Gastrocnemius medialis (tissue), 4 donors: Measurements from ENCODE around the gene ZG16. TPM values are rescaled to one million over a fixed set of nuclear protein-coding genes. Genes with fewer than 3 reads are reported as not detected.
"Not testable (repeated sequence)": the region's sequence is repeated elsewhere in the genome, so short reads cannot be mapped to it uniquely, and the experiment has no call there.

ENCODE experiments used
- ATAC-seq, 2 donors: fragments of 150-250 bp; one replicate each; pipeline ENCODE4 v1.9.1; 2016
- DNase-seq, 2 donors: peaks; one replicate each; pipeline ENCODE4 v3.0.0-alpha.2; 2019
- H3K27ac ChIP-seq, 4 donors: fragments of 200-600 bp; sonication (generic); 1 replicate in 1 of 4; 2 replicates in 3 of 4; pipeline ENCODE4 v1.5.1; 2016 to 2018; ENCODE audit warnings: mild to moderate bottlenecking in 2 of 4, moderate library complexity in 1 of 4
- H3K27me3 ChIP-seq, 3 donors: fragments of 200-600 bp; sonication (generic) in 2 of 3; 1 replicate in 1 of 3; 2 replicates in 2 of 3; pipeline versions ENCODE4 v1.5.1 to v1.6.0; 2016 to 2019; ENCODE audit warnings: mild to moderate bottlenecking in 1 of 3, moderate library complexity in 1 of 3
- H3K36me3 ChIP-seq, 2 donors: fragments of 200-600 bp; sonication (generic) in 1 of 2; one replicate each; pipeline ENCODE4 v1.5.1; 2017 to 2018
- H3K4me1 ChIP-seq, 2 donors: fragments of 200-600 bp; sonication (generic) in 1 of 2; one replicate each; pipeline ENCODE4 v1.5.1; 2016 to 2017; ENCODE audit warnings: mild to moderate bottlenecking in 2 of 2
- H3K4me3 ChIP-seq, 4 donors: fragments of 200-600 bp; sonication (generic) in 3 of 4; 1 replicate in 1 of 4; 2 replicates in 3 of 4; pipeline ENCODE4 v1.5.1; 2016 to 2019; ENCODE audit warnings: mild to moderate bottlenecking in 2 of 4
- H3K9me3 ChIP-seq, 3 donors: fragments of 200-600 bp; sonication (generic) in 2 of 3; 1 replicate in 1 of 3; 2 replicates in 2 of 3; pipeline ENCODE4 v1.5.1; 2016 to 2019
- POLR2A ChIP-seq, 2 donors: fragments of 450-650 bp; IDR thresholded peaks; one replicate each; pipeline ENCODE4 v1.6.1; 2017; ENCODE audit warnings: antibody characterized with exemption in 2 of 2, mild to moderate bottlenecking in 2 of 2, moderate library complexity in 2 of 2
- in situ Hi-C, 4 donors: fragments of 200-750 bp; cut with MboI; loops; one replicate each; pipeline versions ENCODE4 v1.15.0 to v1.8.0; 2017; ENCODE audit warnings: low sequenced_read_pairs in 4 of 4
- intact Hi-C: fragments of 100-400 bp; cut with DNase I; formaldehyde crosslinking; loops from one replicate; pipeline ENCODE4 v1.15.1; 2023; ENCODE audit warnings: low total_unique reads
- total RNA-seq, 4 donors: library from RNA; depleted of rRNA; stranded (reverse); fragments of >200 nt; gene quantifications; one replicate each; pipeline versions ENCODE4 v1.1.0 to v1.2.3, GENCODE V29; 2016
- TF ChIP-seq, protein P1 (sequence below), 5 experiments: fragments of 450-650 bp in 3 of 5; fragments of 200-600 bp in 2 of 5; sonication (generic) in 2 of 5; IDR thresholded peaks in 4 of 5; conservative IDR thresholded peaks in 1 of 5; 1 replicate in 4 of 5; 2 replicates in 1 of 5; pipeline ENCODE4 v1.5.1; 2016 to 2019; ENCODE audit warnings: antibody characterized with exemption in 5 of 5, mild to moderate bottlenecking in 3 of 5, moderate library complexity in 3 of 5

ZG16 gene
- total RNA-seq, 4 donors from 2014 or later, result 1.7 TPM; not detected in 3

DNA sequence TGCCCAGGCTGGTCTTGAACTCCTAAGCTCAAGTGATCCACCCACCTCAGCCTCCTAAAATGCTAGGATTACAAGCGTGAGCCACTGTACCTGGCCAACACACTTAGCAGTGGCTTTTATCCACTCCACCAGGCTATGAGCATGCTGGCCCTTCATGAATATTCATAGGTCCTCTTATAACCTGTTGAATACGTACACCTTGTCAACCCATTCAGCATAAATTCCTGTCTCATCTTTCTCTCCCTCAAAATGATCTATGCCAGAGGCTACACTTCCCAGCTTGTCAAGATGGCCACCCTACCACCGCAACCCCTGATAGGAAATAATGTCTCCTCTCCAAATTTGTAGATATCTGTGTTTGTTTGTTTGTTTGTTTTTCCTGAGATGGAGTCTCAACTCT is 11.0 kb upstream of the ZG16 start:
- intact Hi-C loops, result no loop called here
- in situ Hi-C loops, result no loop called here
- no peak overlapping the region for H3K27ac ChIP-seq
- H3K4me3 ChIP-seq, result no peak overlapping the region
- no peak for TF ChIP-seq POLR2A (IDR thresholded peaks at IDR 0.05)
- TF ChIP-seq, protein P1, sequence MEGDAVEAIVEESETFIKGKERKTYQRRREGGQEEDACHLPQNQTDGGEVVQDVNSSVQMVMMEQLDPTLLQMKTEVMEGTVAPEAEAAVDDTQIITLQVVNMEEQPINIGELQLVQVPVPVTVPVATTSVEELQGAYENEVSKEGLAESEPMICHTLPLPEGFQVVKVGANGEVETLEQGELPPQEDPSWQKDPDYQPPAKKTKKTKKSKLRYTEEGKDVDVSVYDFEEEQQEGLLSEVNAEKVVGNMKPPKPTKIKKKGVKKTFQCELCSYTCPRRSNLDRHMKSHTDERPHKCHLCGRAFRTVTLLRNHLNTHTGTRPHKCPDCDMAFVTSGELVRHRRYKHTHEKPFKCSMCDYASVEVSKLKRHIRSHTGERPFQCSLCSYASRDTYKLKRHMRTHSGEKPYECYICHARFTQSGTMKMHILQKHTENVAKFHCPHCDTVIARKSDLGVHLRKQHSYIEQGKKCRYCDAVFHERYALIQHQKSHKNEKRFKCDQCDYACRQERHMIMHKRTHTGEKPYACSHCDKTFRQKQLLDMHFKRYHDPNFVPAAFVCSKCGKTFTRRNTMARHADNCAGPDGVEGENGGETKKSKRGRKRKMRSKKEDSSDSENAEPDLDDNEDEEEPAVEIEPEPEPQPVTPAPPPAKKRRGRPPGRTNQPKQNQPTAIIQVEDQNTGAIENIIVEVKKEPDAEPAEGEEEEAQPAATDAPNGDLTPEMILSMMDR (IDR thresholded peaks at IDR 0.05 in 4 of 5, conservative IDR thresholded peaks at IDR 0.05 in 1 of 5), result no peak
- H3K9me3 ChIP-seq, result no peaks in the 10 kb centered on the region
- H3K36me3 ChIP-seq, result no peaks in the 10 kb centered on the region
- ATAC-seq (no peak), DNase-seq (no peak)
- H3K27me3 ChIP-seq, result no peaks in the 10 kb centered on the region
- peaks cover 0 to 3% of the 10 kb centered on the region in 2 donors for H3K4me1 ChIP-seq

DNA sequence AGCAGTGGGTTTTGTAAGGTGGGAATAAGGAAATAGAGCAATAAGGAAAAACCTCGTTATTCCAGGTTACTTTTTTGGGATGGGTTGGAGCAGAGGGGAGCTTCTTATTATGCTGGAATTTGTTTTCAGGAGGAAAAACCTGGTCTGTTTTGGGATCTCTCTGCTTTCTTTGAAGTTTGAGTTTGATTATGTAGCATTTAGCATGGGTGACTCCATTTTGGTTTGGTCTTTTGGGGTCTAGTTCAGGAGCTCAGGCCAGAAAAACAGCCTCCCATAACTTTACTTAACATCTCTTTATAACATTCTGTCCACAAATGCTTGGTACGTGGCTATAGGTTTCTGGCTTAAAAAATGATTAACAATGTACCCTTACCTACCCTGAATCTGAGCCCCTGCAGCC is 8.5 kb upstream of the ZG16 start:
- H3K27ac ChIP-seq, result no peak overlapping the region
- TF ChIP-seq, protein P1 (IDR thresholded peaks at IDR 0.05 in 4 of 5, conservative IDR thresholded peaks at IDR 0.05 in 1 of 5), result no peak
- no peak for TF ChIP-seq POLR2A (IDR thresholded peaks at IDR 0.05)
- H3K36me3 ChIP-seq, result no peaks in the 10 kb centered on the region
- intact Hi-C loops, result no loop called here
- peaks cover 0 to 3% of the 10 kb centered on the region in 2 donors for H3K4me1 ChIP-seq
- no peaks in the 10 kb centered on the region for H3K27me3 ChIP-seq
- in situ Hi-C loops, result no loop called here
- H3K9me3 ChIP-seq, result no peaks in the 10 kb centered on the region
- DNase-seq (no peak), ATAC-seq (no peak)
- H3K4me3 ChIP-seq, result no peak overlapping the region

DNA sequence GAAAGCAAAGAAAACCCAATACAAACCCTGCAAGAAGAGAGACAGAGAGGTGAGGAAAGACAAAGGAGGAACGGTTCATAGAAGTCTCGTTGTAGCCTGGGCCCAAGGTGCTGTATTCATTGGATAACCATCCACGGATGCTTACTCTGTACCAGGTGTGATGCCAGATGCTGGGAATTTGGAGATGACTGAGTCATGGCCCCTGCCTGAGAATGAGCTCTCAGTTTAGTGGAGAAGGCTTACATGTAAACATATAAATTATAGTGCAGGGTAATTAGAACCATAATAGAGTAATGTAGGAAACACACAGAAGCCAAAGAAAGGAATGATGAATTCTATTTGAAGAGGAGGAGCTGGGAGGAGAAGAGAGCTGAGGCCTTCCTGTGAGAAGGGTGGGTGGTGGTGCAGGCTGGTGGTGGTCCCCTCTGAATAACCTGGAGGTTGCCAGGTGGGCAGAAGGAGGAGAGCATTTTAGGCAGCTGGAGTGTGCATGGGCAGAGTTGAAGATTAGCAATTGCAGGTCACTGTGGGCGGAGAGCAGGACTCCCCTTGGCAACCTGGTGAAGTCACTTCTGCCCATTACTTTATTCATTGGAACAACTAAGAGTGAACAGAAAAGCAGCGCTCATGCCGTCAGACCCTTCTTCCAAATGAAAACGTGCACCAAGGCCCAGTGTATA is 7.7 kb upstream of the ZG16 start:
- no peaks in the 10 kb centered on the region for H3K9me3 ChIP-seq
- no peak for DNase-seq
- peaks cover 0 to 1% of the 10 kb centered on the region in 2 donors for H3K4me1 ChIP-seq
- H3K27ac ChIP-seq, result no peak overlapping the region
- no peak overlapping the region for H3K4me3 ChIP-seq
- intact Hi-C loops, result no loop called here
- H3K36me3 ChIP-seq, result no peaks in the 10 kb centered on the region
- TF ChIP-seq POLR2A (IDR thresholded peaks at IDR 0.05), result no peak
- TF ChIP-seq, protein P1 (IDR thresholded peaks at IDR 0.05 in 4 of 5, conservative IDR thresholded peaks at IDR 0.05 in 1 of 5), result no peak
- no peak for ATAC-seq
- no peaks in the 10 kb centered on the region for H3K27me3 ChIP-seq
- in situ Hi-C loops, result no loop called here

DNA sequence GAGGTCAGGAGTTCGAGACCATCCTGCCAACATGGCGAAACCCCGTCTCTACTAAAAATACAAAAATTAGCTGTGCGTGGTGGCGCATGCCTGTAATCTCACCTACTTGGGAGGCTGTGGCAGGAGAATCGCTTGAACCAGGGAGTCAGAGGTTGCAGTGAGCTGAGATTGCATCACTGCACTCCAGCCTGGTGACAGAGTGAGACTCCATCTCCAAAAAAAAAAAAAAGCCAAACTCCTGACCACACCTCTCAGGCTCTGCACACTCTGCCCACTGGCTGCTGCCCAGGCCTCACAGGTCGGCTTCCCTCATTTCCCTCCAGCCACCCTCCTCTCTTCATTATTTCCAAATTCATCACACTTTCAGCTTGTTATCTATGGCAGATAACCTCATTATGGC is 5.7 kb upstream of the ZG16 start:
- ATAC-seq, H3K9me3 ChIP-seq, intact Hi-C loops, H3K4me1 ChIP-seq, H3K27me3 ChIP-seq, H3K27ac ChIP-seq, H3K36me3 ChIP-seq, in situ Hi-C loops, DNase-seq, H3K4me3 ChIP-seq: not testable (repeated sequence)

DNA sequence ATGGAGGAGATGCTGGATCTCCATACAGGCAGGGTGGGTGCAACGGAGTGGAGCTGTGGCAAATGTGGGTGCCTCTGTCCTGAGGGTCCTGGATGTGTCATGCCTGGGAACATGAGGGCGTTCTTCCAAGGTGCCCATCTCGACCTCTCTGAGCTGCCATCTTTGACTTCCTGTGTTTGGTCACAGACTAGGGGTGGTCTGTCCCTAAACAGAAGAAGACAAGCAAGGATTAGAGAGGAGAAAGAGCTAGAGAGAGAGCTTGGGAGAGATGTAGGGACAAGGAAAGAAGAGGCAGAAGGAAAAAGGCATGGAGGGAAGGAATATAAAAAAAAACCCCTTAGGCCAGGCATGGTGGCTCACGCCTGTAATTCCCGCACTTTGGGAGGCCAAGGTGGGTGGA is 3.3 kb upstream of the ZG16 start:
- Histone ChIP-seq H3K9me3 (no peaks in the 10 kb centered on the region), H3K36me3 (no peaks in the 10 kb centered on the region), H3K27me3 (peaks cover 0 to 4% (median 0%) of the 10 kb centered on the region in 3 donors), H3K4me1 (no peaks in the 10 kb centered on the region), H3K4me3 (no peak overlapping the region), H3K27ac (no peak overlapping the region)
- ATAC-seq (no peak), DNase-seq (no peak)
- in situ Hi-C loops (no loop called here), intact Hi-C loops (no loop called here)
- TF ChIP-seq, protein P1 (IDR thresholded peaks at IDR 0.05 in 4 of 5, conservative IDR thresholded peaks at IDR 0.05 in 1 of 5), result no peak
- no peak for TF ChIP-seq POLR2A (IDR thresholded peaks at IDR 0.05)
